ENCODE measurements around the gene CHKB. TPM values are rescaled to one million over a fixed set of nuclear protein-coding genes. Genes with fewer than 3 reads are reported as not detected.

The CHKB gene
- polyA plus RNA-seq, 1 donor (not counting 4 experiments of a cell fraction or from before 2014, with no cell fraction given), result 49.0 TPM

GRCh38 chr22:50610041-50610451, 27.4 kb upstream of the CHKB start:
- Histone ChIP-seq H3K36me3 (ENCODE audit: control insufficient read depth in 2 of 2, extremely low read depth in 1 of 2, insufficient read depth in 2 of 2, low read length in 2 of 2) (no peaks in the 10 kb centered on the region), H3K9me1 (ENCODE audit: control insufficient read depth, extremely low read depth, insufficient read depth, low read length) (no peaks in the 10 kb centered on the region), H3K27ac (ENCODE audit: control insufficient read depth, insufficient read depth, low read length) (no peak overlapping the region), H3K4me1 (ENCODE audit: control insufficient read depth, extremely low read depth, insufficient read depth, low read length) (peaks cover 2% of the 10 kb centered on the region), H2AFZ (ENCODE audit: control insufficient read depth, low read length) (no peak overlapping the region), H3K9ac (ENCODE audit: control insufficient read depth, extremely low read depth, insufficient read depth, low read length) (no peak overlapping the region), H3K9me3 (ENCODE audit: control insufficient read depth, low read depth, low read length) (no peaks in the 10 kb centered on the region), H3K4me2 (ENCODE audit: control insufficient read depth, extremely low read depth, insufficient read depth, low read depth, low read length) (no peak overlapping the region), H3K79me2 (ENCODE audit: control insufficient read depth, insufficient read depth, low read length) (no peaks in the 10 kb centered on the region), H4K20me1 (ENCODE audit: control insufficient read depth, extremely low read depth, insufficient read depth, low read length) (no peaks in the 10 kb centered on the region), H3K27me3 (ENCODE audit: control insufficient read depth, extremely low read depth, insufficient read depth, low read length) (peaks cover 13% of the 10 kb centered on the region), H3K4me3 (ENCODE audit: control insufficient read depth in 2 of 3, extremely low read depth in 1 of 3, insufficient read depth in 2 of 3, low read depth in 1 of 3, low read length in 3 of 3) (no peak overlapping the region)
- no peak for TF ChIP-seq EZH2 (IDR thresholded peaks at IDR 0.05; ENCODE audit: low read length)
- no peak for TF ChIP-seq CTCF (optimal IDR thresholded peaks at IDR 0.05 in 1 of 3, IDR thresholded peaks at IDR 0.05 in 1 of 3, conservative IDR thresholded peaks at IDR 0.05 in 1 of 3; ENCODE audit: extremely low read depth in 1 of 3, insufficient read depth in 2 of 3, low read length in 3 of 3)
- dilution Hi-C loops (cut with MboI; ENCODE audit: extremely low pct_ligation_motif_present, low sequenced_read_pairs), result no loop called here
- DNase-seq (ENCODE audit: low read depth, low spot score) (no peak), FAIRE-seq (no peak)

GRCh38 chr22:50609599-50609998, 26.9 kb upstream of the CHKB start:
- no peaks in the 10 kb centered on the region for H4K20me1 ChIP-seq (ENCODE audit: control insufficient read depth, extremely low read depth, insufficient read depth, low read length)
- no peak overlapping the region for H2AFZ ChIP-seq (ENCODE audit: control insufficient read depth, low read length)
- H3K4me1 ChIP-seq (ENCODE audit: control insufficient read depth, extremely low read depth, insufficient read depth, low read length), result peaks cover 2% of the 10 kb centered on the region
- no peak for DNase-seq (ENCODE audit: low read depth, low spot score)
- peaks cover 18% of the 10 kb centered on the region for H3K27me3 ChIP-seq (ENCODE audit: control insufficient read depth, extremely low read depth, insufficient read depth, low read length)
- no peak overlapping the region for H3K27ac ChIP-seq (ENCODE audit: control insufficient read depth, insufficient read depth, low read length)
- no peak for FAIRE-seq
- no peaks in the 10 kb centered on the region for H3K79me2 ChIP-seq (ENCODE audit: control insufficient read depth, insufficient read depth, low read length)
- H3K9me1 ChIP-seq (ENCODE audit: control insufficient read depth, extremely low read depth, insufficient read depth, low read length), result no peaks in the 10 kb centered on the region
- H3K36me3 ChIP-seq (ENCODE audit: control insufficient read depth in 2 of 2, extremely low read depth in 1 of 2, insufficient read depth in 2 of 2, low read length in 2 of 2), result no peaks in the 10 kb centered on the region
- TF ChIP-seq EZH2 (IDR thresholded peaks at IDR 0.05; ENCODE audit: low read length), result no peak
- TF ChIP-seq CTCF (optimal IDR thresholded peaks at IDR 0.05 in 1 of 3, IDR thresholded peaks at IDR 0.05 in 1 of 3, conservative IDR thresholded peaks at IDR 0.05 in 1 of 3; ENCODE audit: extremely low read depth in 1 of 3, insufficient read depth in 2 of 3, low read length in 3 of 3), result no peak
- dilution Hi-C loops (cut with MboI; ENCODE audit: extremely low pct_ligation_motif_present, low sequenced_read_pairs), result no loop called here
- H3K4me2 ChIP-seq (ENCODE audit: control insufficient read depth, extremely low read depth, insufficient read depth, low read depth, low read length), result no peak overlapping the region
- no peaks in the 10 kb centered on the region for H3K9me3 ChIP-seq (ENCODE audit: control insufficient read depth, low read depth, low read length)
- no peak overlapping the region for H3K4me3 ChIP-seq (ENCODE audit: control insufficient read depth in 2 of 3, extremely low read depth in 1 of 3, insufficient read depth in 2 of 3, low read depth in 1 of 3, low read length in 3 of 3)
- no peak overlapping the region for H3K9ac ChIP-seq (ENCODE audit: control insufficient read depth, extremely low read depth, insufficient read depth, low read length)
